ENCODE results near the gene SINHCAF.

- TF ChIP-seq CREB1 (CRISPR knock-in tag; IDR thresholded peaks at IDR 0.05; ENCODE audit: low read depth) (no peak), CTCF (conservative IDR thresholded peaks at IDR 0.05; ENCODE audit: low read depth in 2 of 2) (no peak), EZH2phosphoT487 (IDR thresholded peaks at IDR 0.05; ENCODE audit: unreplicated experiment) (no peak)
Observed at GRCh38 chr12:31300341-31300740, 25.6 kb downstream of the SINHCAF start.
